Tibial artery (tissue), 4 donors: ENCODE measurements around the gene CD24.

Experiments used
- DNase-seq, 2 donors: peaks; one replicate each; pipeline ENCODE4 v3.0.0-alpha.2; 2019
- H3K27ac ChIP-seq, 2 donors: fragments of 200-600 bp; sonication (generic) in 1 of 2; 1 replicate in 1 of 2; 2 replicates in 1 of 2; pipeline ENCODE4 v1.5.1; 2018 to 2019; ENCODE audit warnings: mild to moderate bottlenecking in 1 of 2
- H3K27me3 ChIP-seq, 2 donors: fragments of 200-600 bp; sonication (generic) in 1 of 2; one replicate each; pipeline versions ENCODE4 v1.5.1 to v1.6.0; 2016 to 2019
- H3K36me3 ChIP-seq, 3 donors: fragments of 200-600 bp; sonication (generic) in 2 of 3; one replicate each; pipeline ENCODE4 v1.5.1; 2016 to 2019; ENCODE audit warnings: mild to moderate bottlenecking in 2 of 3
- H3K4me1 ChIP-seq, 4 donors: fragments of 200-600 bp; sonication (generic) in 2 of 4; 1 replicate in 3 of 4; 2 replicates in 1 of 4; pipeline ENCODE4 v1.5.1; 2016 to 2019
- H3K4me3 ChIP-seq, 2 donors: fragments of 200-600 bp; sonication (generic) in 1 of 2; 1 replicate in 1 of 2; 2 replicates in 1 of 2; pipeline ENCODE4 v1.5.1; 2018 to 2019; ENCODE audit warnings: mild to moderate bottlenecking in 2 of 2
- H3K9me3 ChIP-seq, 3 donors: fragments of 200-600 bp; sonication (generic) in 1 of 3; one replicate each; pipeline ENCODE4 v1.5.1; 2016 to 2019
- intact Hi-C: fragments of 100-400 bp; cut with DNase I; formaldehyde crosslinking; loops from one replicate; pipeline ENCODE4 v1.15.0; 2023; ENCODE audit warnings: low total_unique reads
- TF ChIP-seq, protein P1 (sequence below), 2 experiments: fragments of 200-600 bp in 1 of 2; fragments of 450-650 bp in 1 of 2; IDR thresholded peaks; one replicate each; pipeline ENCODE4 v1.5.1; 2017 to 2019; ENCODE audit warnings: antibody characterized with exemption in 2 of 2, mild to moderate bottlenecking in 1 of 2, moderate library complexity in 1 of 2

Gene CD24

GRCh38 chr6:106961801-106962200, 12.7 kb downstream of the CD24 start:
- TF ChIP-seq, protein P1, sequence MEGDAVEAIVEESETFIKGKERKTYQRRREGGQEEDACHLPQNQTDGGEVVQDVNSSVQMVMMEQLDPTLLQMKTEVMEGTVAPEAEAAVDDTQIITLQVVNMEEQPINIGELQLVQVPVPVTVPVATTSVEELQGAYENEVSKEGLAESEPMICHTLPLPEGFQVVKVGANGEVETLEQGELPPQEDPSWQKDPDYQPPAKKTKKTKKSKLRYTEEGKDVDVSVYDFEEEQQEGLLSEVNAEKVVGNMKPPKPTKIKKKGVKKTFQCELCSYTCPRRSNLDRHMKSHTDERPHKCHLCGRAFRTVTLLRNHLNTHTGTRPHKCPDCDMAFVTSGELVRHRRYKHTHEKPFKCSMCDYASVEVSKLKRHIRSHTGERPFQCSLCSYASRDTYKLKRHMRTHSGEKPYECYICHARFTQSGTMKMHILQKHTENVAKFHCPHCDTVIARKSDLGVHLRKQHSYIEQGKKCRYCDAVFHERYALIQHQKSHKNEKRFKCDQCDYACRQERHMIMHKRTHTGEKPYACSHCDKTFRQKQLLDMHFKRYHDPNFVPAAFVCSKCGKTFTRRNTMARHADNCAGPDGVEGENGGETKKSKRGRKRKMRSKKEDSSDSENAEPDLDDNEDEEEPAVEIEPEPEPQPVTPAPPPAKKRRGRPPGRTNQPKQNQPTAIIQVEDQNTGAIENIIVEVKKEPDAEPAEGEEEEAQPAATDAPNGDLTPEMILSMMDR (IDR thresholded peaks at IDR 0.05), result no peak
- Histone ChIP-seq H3K4me1 (peaks cover 0 to 3% (median 0%) of the 10 kb centered on the region in 4 donors), H3K4me3 (no peak overlapping the region), H3K27me3 (peaks cover 0 to 6% of the 10 kb centered on the region in 2 donors), H3K36me3 (no peaks in the 10 kb centered on the region), H3K9me3 (no peaks in the 10 kb centered on the region), H3K27ac (no peak overlapping the region)
- no peak for DNase-seq
- intact Hi-C loops, result no loop called here

- Histone ChIP-seq H3K36me3 (no peaks in the 10 kb centered on the region), H3K27ac (no peak overlapping the region), H3K9me3 (no peaks in the 10 kb centered on the region), H3K4me1 (peaks cover 0 to 3% (median 0%) of the 10 kb centered on the region in 4 donors), H3K4me3 (no peak overlapping the region), H3K27me3 (peaks cover 0 to 6% of the 10 kb centered on the region in 2 donors)
- TF ChIP-seq, protein P1 (IDR thresholded peaks at IDR 0.05), result no peak
- intact Hi-C loops, result no loop called here
- DNase-seq, result no peak
Measured at GRCh38 chr6:106961136-106961535, 13.4 kb downstream of the CD24 start.

DNA sequence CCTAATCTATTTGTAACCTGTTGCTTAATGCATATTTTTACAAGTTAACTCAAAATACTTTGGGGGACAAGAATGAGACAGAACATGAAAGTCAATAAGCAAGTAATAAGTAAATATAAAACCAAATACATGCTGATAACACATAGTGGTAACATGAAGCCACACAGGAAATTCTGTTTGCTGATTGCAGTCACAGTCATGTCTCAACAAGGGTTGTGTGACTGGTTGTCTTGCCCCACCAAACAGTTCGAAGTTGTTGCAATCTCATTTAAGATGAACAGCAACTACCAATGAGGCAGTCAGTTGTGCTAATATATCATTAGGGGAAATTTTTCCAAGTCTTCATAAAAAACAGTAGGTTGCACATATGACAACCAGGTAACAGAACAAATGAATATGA, 14.5 kb downstream of the CD24 start:
- Histone ChIP-seq H3K27ac (no peak overlapping the region), H3K4me3 (no peak overlapping the region), H3K36me3 (no peaks in the 10 kb centered on the region), H3K27me3 (peaks cover 0 to 6% of the 10 kb centered on the region in 2 donors), H3K9me3 (no peaks in the 10 kb centered on the region), H3K4me1 (peaks cover 0 to 3% (median 0%) of the 10 kb centered on the region in 4 donors)
- intact Hi-C loops, result no loop called here
- TF ChIP-seq, protein P1 (IDR thresholded peaks at IDR 0.05), result no peak
- DNase-seq, result no peak

DNA sequence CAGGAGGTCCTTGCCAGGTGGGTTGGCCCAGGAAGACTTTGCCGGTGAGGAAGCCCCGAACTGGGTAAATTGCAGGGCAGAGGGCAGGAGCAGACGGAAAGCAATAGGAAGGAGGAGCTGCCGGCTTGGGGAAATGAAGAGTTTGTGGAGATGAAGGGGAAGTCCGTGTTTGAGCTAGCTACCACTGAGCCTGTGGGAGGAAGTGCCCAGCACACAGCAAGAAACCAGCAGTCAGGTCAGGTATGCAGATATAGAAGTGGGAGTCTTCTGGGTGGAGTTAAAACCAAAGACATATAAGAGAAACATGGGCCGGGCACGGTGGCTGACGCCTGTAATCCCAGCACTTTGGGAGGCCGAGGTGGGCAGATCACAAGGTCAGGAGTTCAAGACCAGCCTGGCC, 34.7 kb downstream of the CD24 start:
- TF ChIP-seq, protein P1 (IDR thresholded peaks at IDR 0.05), result no peak
- intact Hi-C loops, result no loop called here
- Histone ChIP-seq H3K27me3 (peaks cover 0 to 7% of the 10 kb centered on the region in 2 donors), H3K36me3 (no peaks in the 10 kb centered on the region), H3K9me3 (no peaks in the 10 kb centered on the region), H3K4me1 (no peaks in the 10 kb centered on the region), H3K27ac (no peak overlapping the region), H3K4me3 (no peak overlapping the region)
- DNase-seq, result no peak

DNA sequence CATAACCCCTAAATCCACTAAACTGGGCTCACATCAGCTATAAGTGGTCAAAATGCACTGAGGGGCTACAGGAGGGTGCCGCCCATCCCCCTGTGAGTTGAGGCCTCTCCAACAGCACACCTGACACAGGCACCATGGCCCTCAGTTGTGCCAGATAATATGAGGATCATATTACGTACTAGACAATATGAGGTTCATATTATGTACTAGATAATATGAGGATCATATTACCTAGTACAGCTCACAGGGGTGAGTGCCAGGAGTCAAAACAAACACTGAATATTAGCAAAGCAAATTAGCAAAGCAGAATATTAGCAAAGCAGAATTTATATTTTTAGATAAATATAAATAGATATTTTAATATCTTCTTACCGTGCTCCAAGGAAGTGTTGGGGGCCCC, 35.3 kb downstream of the CD24 start:
- Histone ChIP-seq H3K9me3 (no peaks in the 10 kb centered on the region), H3K36me3 (no peaks in the 10 kb centered on the region), H3K4me1 (no peaks in the 10 kb centered on the region), H3K4me3 (no peak overlapping the region), H3K27ac (no peak overlapping the region), H3K27me3 (peaks cover 0 to 4% of the 10 kb centered on the region in 2 donors)
- intact Hi-C loops, result no loop called here
- DNase-seq, result no peak
- TF ChIP-seq, protein P1 (IDR thresholded peaks at IDR 0.05), result no peak
